KOPT-K1 (cell line): ENCODE data around the gene TPP1.

Experiments used
- H3K27ac ChIP-seq: fragments of 200-600 bp; sonication (generic); 2 replicates; pipeline ENCODE4 v1.5.1; 2016; ENCODE audit warnings: antibody characterized with exemption, mild to moderate bottlenecking, low read depth, low read length; ENCODE audit not compliant: poor library complexity, severe bottlenecking
- H3K36me3 ChIP-seq: fragments of 200-600 bp; sonication (generic); 2 replicates; pipeline ENCODE4 v1.5.1; 2017; ENCODE audit warnings: antibody characterized with exemption, mild to moderate bottlenecking, low read length, moderate library complexity; ENCODE audit not compliant: insufficient read depth
- H3K9me3 ChIP-seq: fragments of 200-600 bp; sonication (generic); 2 replicates; pipeline ENCODE4 v1.5.1; 2017; ENCODE audit warnings: antibody characterized with exemption, low read length, mild to moderate bottlenecking; ENCODE audit not compliant: insufficient read depth, poor library complexity, severe bottlenecking

TPP1 gene

GRCh38 chr11:6576471-6577373 lies 42.5 kb downstream of the TPP1 start:
- Histone ChIP-seq H3K27ac (no peak overlapping the region), H3K36me3 (no peaks in the 10 kb centered on the region), H3K9me3 (no peaks in the 10 kb centered on the region)

- no peaks in the 10 kb centered on the region for H3K9me3 ChIP-seq
- H3K36me3 ChIP-seq = no peaks in the 10 kb centered on the region
- H3K27ac ChIP-seq = no peak overlapping the region
These were observed 44.2 kb downstream of the TPP1 start for GRCh38 chr11:6574816-6575715.

DNA sequence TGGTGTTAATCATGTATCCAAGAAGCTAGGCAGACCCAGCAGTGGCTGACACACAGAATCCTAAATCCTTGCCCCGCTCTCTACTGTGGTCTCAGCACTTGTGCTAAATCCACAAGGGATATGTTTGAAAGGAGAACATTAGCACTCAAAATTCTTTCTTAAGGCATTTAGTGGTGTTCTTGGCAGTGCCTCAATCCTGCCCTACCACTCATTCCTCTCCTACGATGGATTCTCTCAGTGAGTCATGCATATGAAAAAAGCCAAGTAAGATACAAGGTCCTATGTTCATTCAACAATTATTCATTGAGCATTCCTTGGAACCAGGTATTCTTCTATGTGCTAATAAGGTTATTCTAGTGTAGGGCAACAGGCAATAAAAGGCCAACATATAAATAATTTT lies 47.0 kb downstream of the TPP1 start:
- Histone ChIP-seq H3K27ac (no peak overlapping the region), H3K36me3 (no peaks in the 10 kb centered on the region), H3K9me3 (no peaks in the 10 kb centered on the region)

- no peaks in the 10 kb centered on the region for H3K9me3 ChIP-seq
- no peaks in the 10 kb centered on the region for H3K36me3 ChIP-seq
- no peak overlapping the region for H3K27ac ChIP-seq
These were observed 47.7 kb downstream of the TPP1 start for GRCh38 chr11:6571434-6572008.

- Histone ChIP-seq H3K9me3 (no peaks in the 10 kb centered on the region), H3K36me3 (no peaks in the 10 kb centered on the region), H3K27ac (no peak overlapping the region)
These were observed 48.4 kb downstream of the TPP1 start for GRCh38 chr11:6570691-6571427.

GRCh38 chr11:6569706-6570105 lies 49.5 kb downstream of the TPP1 start:
- H3K9me3 ChIP-seq = no peaks in the 10 kb centered on the region
- no peaks in the 10 kb centered on the region for H3K36me3 ChIP-seq
- H3K27ac ChIP-seq = no peak overlapping the region

DNA sequence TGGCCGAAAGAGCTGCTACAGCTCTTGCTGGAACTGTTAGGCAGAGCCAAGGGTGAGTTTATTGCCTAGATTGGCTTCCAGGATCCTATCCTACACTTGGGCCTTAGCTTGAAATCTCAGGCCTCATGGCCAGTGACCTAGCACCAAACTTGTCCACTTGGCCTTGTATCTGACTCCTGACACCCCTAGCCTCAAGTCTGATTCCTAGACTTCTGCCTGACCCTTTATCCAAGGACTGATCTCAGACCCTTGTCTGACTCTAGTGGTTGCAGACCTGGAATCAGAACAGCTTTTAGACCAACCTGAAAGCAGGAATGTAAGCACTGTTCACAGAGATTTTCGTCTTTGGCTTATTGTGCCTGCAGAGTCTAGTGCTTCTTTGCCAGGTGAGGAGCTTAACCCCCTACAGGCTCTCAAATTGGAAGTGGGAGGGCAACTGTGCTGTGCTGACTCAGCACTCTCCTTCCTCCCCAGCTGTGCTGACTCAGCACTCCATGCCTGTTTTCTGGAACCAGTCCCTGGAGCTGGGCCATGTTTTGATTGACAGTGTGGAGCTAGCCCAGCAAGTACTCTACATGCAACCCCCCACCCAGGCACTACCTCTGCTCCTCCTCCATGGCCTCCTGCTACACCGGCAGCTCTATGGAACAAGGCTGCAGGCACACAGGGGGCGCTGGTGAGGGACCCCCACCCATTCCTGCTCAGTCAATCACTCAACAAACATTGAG lies 50.9 kb downstream of the TPP1 start:
- no peak overlapping the region for H3K27ac ChIP-seq
- no peaks in the 10 kb centered on the region for H3K9me3 ChIP-seq
- H3K36me3 ChIP-seq = no peaks in the 10 kb centered on the region

DNA sequence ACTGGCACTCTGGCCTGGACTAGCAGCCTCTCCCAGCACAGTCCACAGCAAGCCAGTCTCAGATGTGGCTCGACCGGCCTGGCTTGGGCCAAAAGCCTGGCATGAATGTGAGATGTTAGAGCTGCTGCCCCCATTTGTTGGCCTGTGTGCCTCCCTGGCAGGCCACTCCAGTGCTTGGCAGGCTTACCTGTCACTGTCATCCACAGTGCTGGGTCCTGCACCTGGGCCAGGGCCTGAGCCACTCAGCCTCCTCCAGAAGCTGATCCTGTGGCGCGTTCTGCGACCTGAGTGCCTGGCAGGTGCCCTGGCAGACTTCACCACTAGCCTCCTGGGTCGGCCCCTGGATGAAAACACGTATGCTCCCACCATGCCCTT lies 51.9 kb downstream of the TPP1 start:
- H3K27ac ChIP-seq = no peak overlapping the region

GRCh38 chr11:6566704-6567370 lies 52.4 kb downstream of the TPP1 start:
- H3K9me3 ChIP-seq = no peaks in the 10 kb centered on the region
- H3K36me3 ChIP-seq = no peaks in the 10 kb centered on the region
- no peak overlapping the region for H3K27ac ChIP-seq

More for the DNA sequence above, 51.9 kb downstream of the TPP1 start:
- Histone ChIP-seq H3K36me3 (no peaks in the 10 kb centered on the region), H3K9me3 (no peaks in the 10 kb centered on the region)

GRCh38 chr11:6565988-6566703 lies 53.1 kb downstream of the TPP1 start:
- Histone ChIP-seq H3K9me3 (no peaks in the 10 kb centered on the region), H3K36me3 (no peaks in the 10 kb centered on the region), H3K27ac (no peak overlapping the region)

- Histone ChIP-seq H3K9me3 (no peaks in the 10 kb centered on the region), H3K36me3 (no peaks in the 10 kb centered on the region), H3K27ac (no peak overlapping the region)
These were observed 53.9 kb downstream of the TPP1 start for GRCh38 chr11:6565325-6565724.

DNA sequence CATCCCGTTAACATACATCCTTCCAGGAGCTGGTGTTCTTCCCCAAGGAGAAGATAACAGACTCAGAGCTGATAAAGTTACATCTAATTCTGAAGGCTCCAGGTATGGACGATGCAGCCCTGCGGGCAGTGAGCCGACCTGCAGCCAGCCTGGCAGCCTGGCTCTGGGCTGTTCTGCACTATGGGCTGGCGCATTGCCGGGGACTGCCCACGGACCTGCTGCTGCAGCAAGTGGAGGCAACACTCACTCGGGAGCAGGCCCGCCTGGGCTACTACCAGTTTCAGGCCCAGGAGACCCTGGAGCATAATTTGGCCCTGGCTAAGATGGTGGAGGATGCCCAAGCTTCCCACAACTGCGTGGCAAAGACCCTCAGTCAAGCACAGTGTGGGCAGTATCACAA lies 55.6 kb downstream of the TPP1 start:
- Histone ChIP-seq H3K36me3 (no peaks in the 10 kb centered on the region), H3K27ac (no peak overlapping the region)

DNA sequence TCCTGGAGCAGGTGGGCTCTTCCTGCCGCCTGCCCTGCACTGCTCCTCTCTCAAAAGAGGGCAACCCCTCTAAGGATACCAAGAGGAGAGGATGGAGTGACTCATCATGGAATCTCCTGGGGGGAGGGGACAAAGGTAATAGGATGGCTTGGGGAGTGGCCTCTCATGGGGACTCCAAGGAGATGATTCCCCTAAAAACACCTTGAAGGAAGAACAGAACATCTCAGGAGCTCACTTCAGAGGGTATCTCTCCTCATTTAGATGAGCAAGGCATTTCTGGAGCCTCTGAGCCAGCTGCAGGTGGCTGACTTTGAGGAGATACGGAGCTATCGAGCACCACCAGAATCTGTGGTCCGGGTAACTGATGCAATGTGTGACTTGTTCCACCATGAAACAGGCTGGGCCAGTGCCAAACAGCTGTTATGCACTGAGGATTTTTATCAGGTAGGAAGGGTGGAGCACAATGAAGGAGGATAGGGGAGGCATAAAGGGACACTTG lies 56.1 kb downstream of the TPP1 start:
- no peaks in the 10 kb centered on the region for H3K36me3 ChIP-seq
- H3K9me3 ChIP-seq = no peaks in the 10 kb centered on the region
- no peak overlapping the region for H3K27ac ChIP-seq

More for the DNA sequence above, 55.6 kb downstream of the TPP1 start:
- no peaks in the 10 kb centered on the region for H3K9me3 ChIP-seq
